HFFc6 (cell line): Measurements from ENCODE around the gene PC. TPM values are rescaled to one million over a fixed set of nuclear protein-coding genes. Genes with fewer than 3 reads are reported as not detected.

Experiments
- DNase-seq: peaks from one replicate; pipeline ENCODE4 v3.0.0-alpha.2; 2018
- H3K27ac Mint-ChIP-seq: 2 replicates; pipeline ENCODE4 v1.8.0; 2020; ENCODE audit warnings: mild to moderate bottlenecking, mixed read lengths
- H3K27me3 Mint-ChIP-seq: 2 replicates; pipeline ENCODE4 v1.8.0; 2021; ENCODE audit warnings: mild to moderate bottlenecking, moderate library complexity, mixed read lengths; ENCODE audit not compliant: insufficient read depth
- H3K36me3 Mint-ChIP-seq: 2 replicates; pipeline ENCODE4 v1.8.0; 2021; ENCODE audit warnings: low read depth, mixed read lengths
- H3K4me1 Mint-ChIP-seq: 2 replicates; pipeline ENCODE4 v1.8.0; 2020; ENCODE audit warnings: low read depth, mixed read lengths
- H3K4me3 Mint-ChIP-seq: 2 replicates; pipeline ENCODE4 v1.8.0; 2020; ENCODE audit warnings: mild to moderate bottlenecking, moderate library complexity, mixed read lengths
- H3K9me3 Mint-ChIP-seq: 2 replicates; pipeline ENCODE4 v1.8.0; 2020; ENCODE audit warnings: mild to moderate bottlenecking, mixed read lengths
- CTCF ChIP-seq: fragments of 200-600 bp; sonication (generic); IDR thresholded peaks from 2 replicates; pipeline ENCODE4 v1.5.0; 2021; ENCODE audit warnings: antibody characterized with exemption, mild to moderate bottlenecking
- total RNA-seq, 6 experiments: library from RNA; stranded (reverse); fragmentation: NEBNext Ultra II Directional; extraction: Animal tissue kit (Norgen Biotek cat#: 25700); gene quantifications; 2 replicates in 1 of 6; 3 replicates in 5 of 6; pipeline ENCODE4 v1.2.3, GENCODE V29; 2021

Gene PC
- total RNA-seq, 6 experiments from 2014 or later, result 13.2 to 21.8 (median 19.3) TPM

- peak; percentile 34 for TF ChIP-seq CTCF
- Mint-ChIP-seq H3K27ac (no peak overlapping the region), H3K4me3 (no peak overlapping the region), H3K36me3 (peaks cover 16% of the 10 kb centered on the region), H3K9me3 (no peaks in the 10 kb centered on the region), H3K27me3 (peaks cover 7% of the 10 kb centered on the region), H3K4me1 (peaks cover 39% of the 10 kb centered on the region)
- DNase-seq, result no peak
Observed at GRCh38 chr11:66845876-66846212, 112.3 kb downstream of the PC start.

DNA sequence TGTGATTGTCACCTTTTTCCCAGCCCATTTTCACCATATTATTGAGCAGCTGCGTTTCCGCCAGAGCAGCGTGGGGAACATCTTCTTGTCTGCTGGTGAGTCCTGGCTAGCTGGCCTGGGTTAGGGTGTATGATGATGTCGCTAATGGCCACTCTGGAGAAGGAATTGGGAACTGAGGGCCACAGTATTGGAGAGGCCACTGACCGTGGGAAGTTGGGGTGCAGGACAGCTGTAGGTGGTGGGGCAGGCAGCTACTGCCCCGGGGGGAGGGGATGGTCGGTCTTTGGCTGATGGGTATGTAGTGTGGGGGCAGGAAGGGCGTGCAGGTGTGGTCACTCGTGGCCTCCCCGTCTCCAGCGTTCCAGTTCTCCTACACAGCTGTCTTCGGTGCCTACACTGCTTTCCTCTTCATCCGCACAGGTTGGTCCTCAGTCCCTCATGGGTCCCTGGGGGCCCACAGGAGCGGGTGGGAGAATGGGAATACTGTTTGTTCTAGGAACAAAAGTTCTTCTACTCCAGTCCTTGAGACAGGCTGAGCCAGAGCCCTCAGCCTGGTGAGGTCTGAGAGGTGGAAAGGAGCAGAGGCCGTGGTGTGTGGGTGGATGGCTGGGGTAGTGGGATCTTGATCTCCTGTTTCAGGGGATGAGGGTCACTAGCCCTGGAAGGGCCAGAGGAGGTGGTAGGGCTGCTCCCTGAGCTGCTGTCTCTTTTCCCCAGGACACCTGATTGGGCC lies 112.9 kb downstream of the PC start:
- TF ChIP-seq CTCF, result no peak
- Mint-ChIP-seq H3K36me3 (peaks cover 22% of the 10 kb centered on the region), H3K4me3 (peak overlapping the region; percentile 5; the same call in 1 of the 2 replicates), H3K27me3 (peaks cover 5% of the 10 kb centered on the region), H3K27ac (no peak overlapping the region), H3K9me3 (no peaks in the 10 kb centered on the region), H3K4me1 (peaks cover 45% of the 10 kb centered on the region)
- DNase-seq, result no peak

- no peak for DNase-seq
- Mint-ChIP-seq H3K4me3 (peak overlapping the region; percentile 94), H3K27me3 (no peaks in the 10 kb centered on the region; the same call in none of the 2 replicates), H3K27ac (peak overlapping the region; percentile 80; the same call in 1 of the 2 replicates), H3K36me3 (peaks cover 24% of the 10 kb centered on the region), H3K4me1 (peaks cover 49% of the 10 kb centered on the region), H3K9me3 (no peaks in the 10 kb centered on the region)
- TF ChIP-seq CTCF, result no peak
Observed at GRCh38 chr11:66844496-66845142, 113.6 kb downstream of the PC start.

DNA sequence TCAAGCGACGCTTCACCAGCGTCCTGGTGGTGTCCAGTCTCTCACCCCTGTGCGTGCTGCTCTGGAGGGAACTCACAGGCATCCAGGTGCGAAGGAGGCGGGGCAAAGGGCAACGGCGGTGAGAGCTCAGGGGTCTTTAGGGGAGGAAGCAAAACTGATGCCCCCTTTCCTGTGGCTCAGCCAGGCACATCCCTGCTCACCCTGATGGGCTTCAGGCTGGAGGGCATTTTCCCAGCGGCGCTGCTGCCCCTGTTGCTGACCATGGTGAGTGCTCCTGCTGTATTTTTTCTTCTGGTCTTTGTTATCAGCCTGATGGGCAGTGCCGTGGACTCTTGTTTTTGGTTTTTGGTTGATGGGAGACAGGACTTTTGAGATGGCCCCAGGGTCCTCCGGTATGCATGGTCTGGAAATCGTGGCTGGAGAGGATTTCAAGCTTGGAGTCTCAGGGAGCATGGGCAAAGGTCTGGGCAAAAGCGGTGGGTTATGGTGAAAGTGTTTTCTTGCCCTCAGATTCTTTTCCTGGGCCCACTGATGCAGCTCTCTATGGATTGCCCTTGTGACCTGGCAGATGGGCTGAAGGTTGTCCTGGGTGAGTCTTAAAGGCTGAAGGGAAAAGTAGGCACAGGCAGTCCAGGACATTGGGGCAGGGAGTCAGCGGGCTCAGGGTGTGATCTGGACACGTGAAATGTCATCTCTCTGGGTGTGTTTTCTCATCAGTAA lies 114.2 kb downstream of the PC start:
- H3K4me3 Mint-ChIP-seq, result peak overlapping the region; percentile 94
- H3K27ac Mint-ChIP-seq, result peak overlapping the region; percentile 80
- no peak for TF ChIP-seq CTCF
- peaks cover 24% of the 10 kb centered on the region for H3K36me3 Mint-ChIP-seq
- peaks cover 49% of the 10 kb centered on the region for H3K4me1 Mint-ChIP-seq
- DNase-seq, result no peak
- no peaks in the 10 kb centered on the region; the same call in none of the 2 replicates for H3K27me3 Mint-ChIP-seq
- no peaks in the 10 kb centered on the region for H3K9me3 Mint-ChIP-seq

- H3K27ac Mint-ChIP-seq, result peak within 1 kb of the TSS; percentile 80
- H3K4me1 Mint-ChIP-seq, result peaks cover 49% of the 10 kb centered on the region
- DNase-seq, result peak; percentile 81
- TF ChIP-seq CTCF, result no peak
- H3K36me3 Mint-ChIP-seq, result peaks cover 24% of the 10 kb centered on the region
- H3K27me3 Mint-ChIP-seq, result no peaks in the 10 kb centered on the region; the same call in none of the 2 replicates
- no peaks in the 10 kb centered on the region for H3K9me3 Mint-ChIP-seq
- peak within 1 kb of the TSS; percentile 94 for H3K4me3 Mint-ChIP-seq
Observed at GRCh38 chr11:66842896-66843775, 115.0 kb downstream of the PC start, which contains the start of gene RCE1. Gene RCE1 (plus strand): TSS chr11:66843441. CDS start chr11:66843456, 15 bp downstream.
